ENCODE results near the gene VPS35L. TPM values are rescaled to one million over a fixed set of nuclear protein-coding genes. Genes with fewer than 3 reads are reported as not detected.

Gene VPS35L
- total RNA-seq, 1 donor from 2014 or later, result 45.0 TPM

GRCh38 chr16:19512297-19512696 lies 43.2 kb upstream of the VPS35L start:
- peaks cover 12% of the 10 kb centered on the region for H3K36me3 Mint-ChIP-seq (ENCODE audit: low read depth, unreplicated experiment)
- Histone ChIP-seq H3K27me3 (ENCODE audit: insufficient read depth, low read length) (no peaks in the 10 kb centered on the region), H2AFZ (ENCODE audit: low read depth, low read length) (no peak overlapping the region), H3K4me3 (ENCODE audit: insufficient read depth, low read depth, low read length) (no peak overlapping the region), H3K4me2 (ENCODE audit: low read length) (no peak overlapping the region), H3K36me3 (ENCODE audit: insufficient read depth, low read length) (peaks cover 7% of the 10 kb centered on the region), H3K9ac (ENCODE audit: low read length) (no peak overlapping the region), H3K27ac (ENCODE audit: low read depth, low read length) (no peak overlapping the region), H3K4me1 (ENCODE audit: insufficient read depth, low read length) (no peaks in the 10 kb centered on the region), H3K79me2 (ENCODE audit: insufficient read depth, low read length) (no peaks in the 10 kb centered on the region), H4K20me1 (ENCODE audit: insufficient read depth, low read length) (peaks cover 18% of the 10 kb centered on the region), H3K9me3 (ENCODE audit: insufficient read depth, low read depth, low read length) (no peaks in the 10 kb centered on the region)
- H3K27ac Mint-ChIP-seq (ENCODE audit: unreplicated experiment), result no peak overlapping the region
- H3K4me1 Mint-ChIP-seq (ENCODE audit: low read depth, unreplicated experiment), result peaks cover 13% of the 10 kb centered on the region
- FAIRE-seq (no peak), DNase-seq (ENCODE audit: low read depth) (no peak)
- TF ChIP-seq CTCF (IDR thresholded peaks at IDR 0.05; ENCODE audit: insufficient read depth, low read depth, low read length) (no peak), EZH2 (IDR thresholded peaks at IDR 0.05; ENCODE audit: insufficient read depth, low read length) (no peak)
- no peaks in the 10 kb centered on the region for H3K9me3 Mint-ChIP-seq (ENCODE audit: unreplicated experiment)
- H3K27me3 Mint-ChIP-seq (ENCODE audit: low read depth, unreplicated experiment), result no peaks in the 10 kb centered on the region
- H3K4me3 Mint-ChIP-seq (ENCODE audit: unreplicated experiment), result no peak overlapping the region

GRCh38 chr16:19513377-19514053 lies 42.0 kb upstream of the VPS35L start:
- Histone ChIP-seq H3K27ac (ENCODE audit: low read depth, low read length) (no peak overlapping the region), H3K27me3 (ENCODE audit: insufficient read depth, low read length) (no peaks in the 10 kb centered on the region), H3K9me3 (ENCODE audit: insufficient read depth, low read depth, low read length) (no peaks in the 10 kb centered on the region), H4K20me1 (ENCODE audit: insufficient read depth, low read length) (peaks cover 18% of the 10 kb centered on the region), H3K4me3 (ENCODE audit: insufficient read depth, low read depth, low read length) (no peak overlapping the region), H2AFZ (ENCODE audit: low read depth, low read length) (no peak overlapping the region), H3K4me1 (ENCODE audit: insufficient read depth, low read length) (no peaks in the 10 kb centered on the region), H3K36me3 (ENCODE audit: insufficient read depth, low read length) (peaks cover 4% of the 10 kb centered on the region), H3K79me2 (ENCODE audit: insufficient read depth, low read length) (no peaks in the 10 kb centered on the region), H3K4me2 (ENCODE audit: low read length) (no peak overlapping the region), H3K9ac (ENCODE audit: low read length) (no peak overlapping the region)
- no peaks in the 10 kb centered on the region for H3K27me3 Mint-ChIP-seq (ENCODE audit: low read depth, unreplicated experiment)
- no peaks in the 10 kb centered on the region for H3K9me3 Mint-ChIP-seq (ENCODE audit: unreplicated experiment)
- TF ChIP-seq EZH2 (IDR thresholded peaks at IDR 0.05; ENCODE audit: insufficient read depth, low read length) (no peak), CTCF (IDR thresholded peaks at IDR 0.05; ENCODE audit: insufficient read depth, low read depth, low read length) (no peak)
- no peak for FAIRE-seq
- H3K4me3 Mint-ChIP-seq (ENCODE audit: unreplicated experiment), result no peak overlapping the region
- no peak overlapping the region for H3K27ac Mint-ChIP-seq (ENCODE audit: unreplicated experiment)
- peaks cover 12% of the 10 kb centered on the region for H3K36me3 Mint-ChIP-seq (ENCODE audit: low read depth, unreplicated experiment)
- peaks cover 18% of the 10 kb centered on the region for H3K4me1 Mint-ChIP-seq (ENCODE audit: low read depth, unreplicated experiment)
- DNase-seq (ENCODE audit: low read depth), result no peak

GRCh38 chr16:19515757-19516156 lies 39.7 kb upstream of the VPS35L start:
- no peak overlapping the region for H3K4me3 Mint-ChIP-seq (ENCODE audit: unreplicated experiment)
- Histone ChIP-seq H3K27me3 (ENCODE audit: insufficient read depth, low read length) (no peaks in the 10 kb centered on the region), H3K4me3 (ENCODE audit: insufficient read depth, low read depth, low read length) (no peak overlapping the region), H3K79me2 (ENCODE audit: insufficient read depth, low read length) (peaks cover 2% of the 10 kb centered on the region), H3K4me2 (ENCODE audit: low read length) (no peak overlapping the region), H4K20me1 (ENCODE audit: insufficient read depth, low read length) (peaks cover 32% of the 10 kb centered on the region), H3K4me1 (ENCODE audit: insufficient read depth, low read length) (peaks cover 2% of the 10 kb centered on the region), H3K9me3 (ENCODE audit: insufficient read depth, low read depth, low read length) (no peaks in the 10 kb centered on the region), H2AFZ (ENCODE audit: low read depth, low read length) (no peak overlapping the region), H3K36me3 (ENCODE audit: insufficient read depth, low read length) (peaks cover 4% of the 10 kb centered on the region), H3K27ac (ENCODE audit: low read depth, low read length) (no peak overlapping the region), H3K9ac (ENCODE audit: low read length) (no peak overlapping the region)
- peaks cover 12% of the 10 kb centered on the region for H3K36me3 Mint-ChIP-seq (ENCODE audit: low read depth, unreplicated experiment)
- no peak for FAIRE-seq
- H3K27ac Mint-ChIP-seq (ENCODE audit: unreplicated experiment), result no peak overlapping the region
- TF ChIP-seq EZH2 (IDR thresholded peaks at IDR 0.05; ENCODE audit: insufficient read depth, low read length) (no peak), CTCF (IDR thresholded peaks at IDR 0.05; ENCODE audit: insufficient read depth, low read depth, low read length) (no peak)
- no peak for DNase-seq (ENCODE audit: low read depth)
- H3K9me3 Mint-ChIP-seq (ENCODE audit: unreplicated experiment), result no peaks in the 10 kb centered on the region
- H3K27me3 Mint-ChIP-seq (ENCODE audit: low read depth, unreplicated experiment), result no peaks in the 10 kb centered on the region
- peaks cover 21% of the 10 kb centered on the region for H3K4me1 Mint-ChIP-seq (ENCODE audit: low read depth, unreplicated experiment)

All from astrocyte (in vitro differentiated cells and primary cell).